ENCODE results near the gene SLC2A13. TPM values are rescaled to one million over a fixed set of nuclear protein-coding genes. Genes with fewer than 3 reads are reported as not detected.

Gene SLC2A13
- total RNA-seq, 1 experiment from 2014 or later, result 7.0 TPM

DNA sequence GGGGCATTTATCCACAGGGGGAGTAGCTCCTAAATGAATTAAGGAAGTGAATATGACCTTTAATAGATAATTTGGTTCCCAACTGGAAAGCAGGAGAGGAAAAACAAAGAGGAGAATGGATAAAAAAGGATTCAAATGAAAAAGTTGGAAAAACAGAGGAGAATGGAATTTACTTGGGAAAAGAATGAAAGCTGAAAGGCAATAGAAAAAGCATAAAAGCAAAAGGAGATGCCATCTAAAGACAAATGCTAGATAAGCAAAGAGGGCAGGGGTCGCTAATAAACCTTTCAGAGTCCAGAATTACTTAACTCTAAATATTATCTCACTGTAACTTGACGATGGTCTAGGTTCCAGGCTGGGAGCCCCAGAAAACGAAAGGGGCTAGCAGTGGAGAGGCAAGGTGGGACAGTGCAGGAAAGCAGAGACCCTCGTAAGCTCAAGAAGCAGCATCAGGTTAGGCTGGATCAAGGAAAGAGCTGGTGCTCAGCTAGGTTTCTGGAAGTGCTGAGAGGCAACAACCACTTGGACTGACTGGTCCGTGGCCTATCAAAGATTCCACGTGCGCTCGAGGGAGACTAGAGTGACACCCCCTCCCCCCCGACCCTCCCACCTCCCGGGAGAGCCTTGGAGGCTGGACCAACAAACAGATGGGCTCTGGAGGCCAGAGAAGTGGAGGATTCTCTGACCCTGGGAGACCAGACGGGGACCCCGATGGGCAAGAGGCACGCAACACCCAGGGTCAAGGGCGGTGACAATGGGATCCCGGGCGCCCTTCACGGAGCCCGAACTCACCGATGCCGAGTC is 1.2 kb downstream of the SLC2A13 start:
- no peaks in the 10 kb centered on the region; the same call in 1 of the 2 replicates for H3K79me2 ChIP-seq (ENCODE audit: insufficient read depth, low read length)
- H2BK120ac ChIP-seq (ENCODE audit: low read depth, low read length, poor library complexity, severe bottlenecking), result no peak overlapping the region
- H3K23ac ChIP-seq (ENCODE audit: insufficient read length, low read depth, low read length), result no peak overlapping the region
- H4K20me1 ChIP-seq (ENCODE audit: control insufficient read depth, insufficient read depth, insufficient read length), result no peaks in the 10 kb centered on the region
- no peak overlapping the region for H2AK5ac ChIP-seq (ENCODE audit: insufficient read length, low read length)
- H3K14ac ChIP-seq (ENCODE audit: insufficient read depth, low read length), result no peak overlapping the region
- H3K79me1 ChIP-seq (ENCODE audit: insufficient read depth, low read depth, low read length, poor library complexity, severe bottlenecking), result no peaks in the 10 kb centered on the region
- no peak overlapping the region for H3K4ac ChIP-seq (ENCODE audit: low read depth, low read length)
- H4K8ac ChIP-seq (replicated peaks; ENCODE audit: insufficient read length, low read depth, low read length), result no peak overlapping the region
- H3K27me3 ChIP-seq (ENCODE audit: insufficient read depth, low read length), result no peaks in the 10 kb centered on the region; the same call in 1 of the 2 replicates
- no peak for TF ChIP-seq CTCF (conservative IDR thresholded peaks at IDR 0.05)
- no peak overlapping the region for H2AFZ ChIP-seq (ENCODE audit: low read length)
- WGBS (ENCODE audit: extremely low coverage, insufficient read length, low lambda C conversion rate), result no CpG with 5 or more reads among the region's 20 CpGs
- no peaks in the 10 kb centered on the region; the same call in 1 of the 2 replicates for H3K4me1 ChIP-seq (ENCODE audit: insufficient read depth, low read length)
- no peak overlapping the region for H3K27ac Mint-ChIP-seq
- H2BK20ac ChIP-seq (ENCODE audit: low read depth, low read length, poor library complexity, severe bottlenecking), result no peak overlapping the region
- peak overlapping the region; percentile 65 for H3K4me2 ChIP-seq (ENCODE audit: insufficient read depth, insufficient read length, low read length)
- peak overlapping the region; percentile 66 to 78 for H3K4me3 Mint-ChIP-seq
- H2BK15ac ChIP-seq (ENCODE audit: low read depth, low read length), result no peak overlapping the region
- peaks cover 0 to 1% (median 0%) of the 10 kb centered on the region in 3 experiments; a peak in 2 of 7 replicates for H3K36me3 Mint-ChIP-seq (ENCODE audit: insufficient read depth in 1 of 3, low read depth in 3 of 3)
- peaks cover 32 to 37% of the 10 kb centered on the region in 2 experiments for H3K4me1 Mint-ChIP-seq
- no peak overlapping the region for H2BK12ac ChIP-seq (ENCODE audit: insufficient read length, low read depth, low read length)
- H3K56ac ChIP-seq (ENCODE audit: insufficient read length, low read depth, low read length), result no peak overlapping the region
- no peak overlapping the region for H3K18ac ChIP-seq (ENCODE audit: insufficient read length, low read depth, low read length)
- no peak overlapping the region for H3K9ac ChIP-seq (ENCODE audit: extremely low read depth, insufficient read length, low read length)
- H3K9me3 ChIP-seq (ENCODE audit: control insufficient read depth, low read depth, low read length), result no peaks in the 10 kb centered on the region
- no peaks in the 10 kb centered on the region; a peak in 2 of 5 replicates for H3K9me3 Mint-ChIP-seq
- DNase-seq, result no peak
- peaks cover 4% of the 10 kb centered on the region for H3K23me2 ChIP-seq (ENCODE audit: insufficient read length, low read depth, low read length, poor library complexity, severe bottlenecking)
- no peak overlapping the region for H2BK5ac ChIP-seq (ENCODE audit: insufficient read length, low read length)
- no peak overlapping the region for H3K27ac ChIP-seq (ENCODE audit: insufficient read length, low read depth, low read length)
- no peak overlapping the region for H4K91ac ChIP-seq (ENCODE audit: insufficient read length, low read depth, low read length)
- no peak overlapping the region for H4K5ac ChIP-seq (ENCODE audit: insufficient read length, low read depth, low read length)
- H3K27me3 Mint-ChIP-seq (ENCODE audit: low read depth), result peaks cover 7% of the 10 kb centered on the region
- H3T11ph ChIP-seq (ENCODE audit: low read length), result no peak overlapping the region
